Neural progenitor cell (in vitro differentiated cells): ENCODE data around the gene LARP6.
"Not testable (repeated sequence)": the region's sequence is repeated elsewhere in the genome, so short reads cannot be mapped to it uniquely, and the experiment has no call there.

ENCODE experiments used
- CTCF ChIP-seq: fragments of 200-600 bp; sonication (generic); IDR thresholded peaks from 2 replicates; pipeline ENCODE4 v1.5.1; 2017; ENCODE audit warnings: antibody characterized with exemption, mild to moderate bottlenecking
- EZH2 ChIP-seq: fragments of 200-600 bp; sonication (generic); IDR thresholded peaks from 2 replicates; pipeline ENCODE4 v1.6.1; 2017; ENCODE audit warnings: antibody characterized with exemption, mild to moderate bottlenecking, moderate library complexity

- TF ChIP-seq CTCF, EZH2: not testable (repeated sequence)
These were observed 49.6 kb downstream of the LARP6 start for GRCh38 chr15:70804388-70804787.
